ENCODE results near the gene THAP6. TPM values are rescaled to one million over a fixed set of nuclear protein-coding genes. Genes with fewer than 3 reads are reported as not detected.

Gene THAP6
- polyA plus RNA-seq, 10 donors: 9.9 to 29.5 (median 13.1) TPM

DNA sequence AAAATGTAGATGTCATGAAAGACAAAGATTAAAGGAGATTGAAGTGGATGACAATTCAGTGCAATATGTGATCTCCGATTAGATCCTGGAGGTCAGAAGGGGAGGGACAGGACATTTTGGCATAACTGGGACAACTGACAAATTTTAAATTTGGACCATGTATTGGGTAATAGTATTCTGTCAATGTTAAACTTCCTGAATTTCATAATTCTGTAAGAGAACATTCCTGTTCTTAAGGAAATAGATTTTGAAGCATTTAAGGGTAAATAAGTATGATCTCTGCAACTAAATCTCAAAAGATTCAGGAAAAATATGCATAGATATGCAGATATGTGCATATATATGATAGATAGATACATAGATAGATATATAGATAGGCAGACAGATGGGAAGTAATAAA is 52.6 kb downstream of the THAP6 start:
- no peak for DNase-seq

- DNase-seq: no peak
Observed at GRCh38 chr4:75567725-75568124, 53.5 kb downstream of the THAP6 start.

Other genes with a start within 250 kb of the THAP6 start
- gene RCHY1, start 70 bp upstream of the THAP6 start, polyA plus RNA-seq (ENCODE audit: insufficient read length in 10 of 10): 10 to 100 TPM; 24.3 to 33.7 (median 29.7) TPM
- under 1 TPM in 1 of 10 donors, not detected in 9; 0.18 TPM for gene ODAPH, start 41.6 kb downstream of the THAP6 start, polyA plus RNA-seq (ENCODE audit: insufficient read length in 10 of 10)
- gene CDKL2, start 116.1 kb downstream of the THAP6 start, polyA plus RNA-seq (ENCODE audit: insufficient read length in 10 of 10): under 1 TPM in 8 of 10 donors, not detected in 2; 0.04 to 0.22 (median 0.13) TPM
- gene G3BP2, start 158.9 kb downstream of the THAP6 start, polyA plus RNA-seq (ENCODE audit: insufficient read length in 10 of 10): 100 to 1,000 TPM; 109 to 219 (median 160) TPM
- gene USO1, start 210.1 kb downstream of the THAP6 start, polyA plus RNA-seq (ENCODE audit: insufficient read length in 10 of 10): 100 to 1,000 TPM; 135 to 290 (median 200) TPM

All from muscle of back (tissue), 11 donors.